DMS53 treated with DMSO at 0.1 percent for 48 hours (cell line): Measurements from ENCODE around the gene NCAM1.

ENCODE experiments used
- DNase-seq: peaks from one replicate; lab custom pipeline; 2025; ENCODE audit not compliant: unreplicated experiment; lab: John Stamatoyannopoulos, UW

The NCAM1 gene

GRCh38 chr11:113248702-113249490 is 287.7 kb downstream of the NCAM1 start:
- no peak for DNase-seq

- no peak for DNase-seq
Observed at GRCh38 chr11:113249491-113249763, 288.2 kb downstream of the NCAM1 start.

GRCh38 chr11:113249786-113250185 is 288.6 kb downstream of the NCAM1 start:
- DNase-seq, result no peak

GRCh38 chr11:113251281-113251680 is 290.1 kb downstream of the NCAM1 start:
- DNase-seq, result no peak

- DNase-seq, result no peak
Observed at GRCh38 chr11:113253406-113253805, 292.2 kb downstream of the NCAM1 start.

GRCh38 chr11:113255096-113255495 is 293.9 kb downstream of the NCAM1 start:
- DNase-seq, result no peak

GRCh38 chr11:113255741-113256140 is 294.5 kb downstream of the NCAM1 start:
- DNase-seq, result no peak

- no peak for DNase-seq
Observed at GRCh38 chr11:113256431-113257202, 295.4 kb downstream of the NCAM1 start.

GRCh38 chr11:113260096-113260425 is 298.8 kb downstream of the NCAM1 start:
- DNase-seq, result no peak

- DNase-seq, result no peak
Observed at GRCh38 chr11:113260541-113260940, 299.3 kb downstream of the NCAM1 start.

- DNase-seq, result no peak
Observed at GRCh38 chr11:113261709-113262475, 300.7 kb downstream of the NCAM1 start.

- DNase-seq, result no peak
Observed at GRCh38 chr11:113262594-113262993, 301.4 kb downstream of the NCAM1 start.

GRCh38 chr11:113263458-113264259 is 302.4 kb downstream of the NCAM1 start:
- DNase-seq, result no peak

GRCh38 chr11:113265362-113265761 is 304.1 kb downstream of the NCAM1 start:
- no peak for DNase-seq

- no peak for DNase-seq
Observed at GRCh38 chr11:113267493-113267892, 306.3 kb downstream of the NCAM1 start.

- DNase-seq, result no peak
Observed at GRCh38 chr11:113269096-113269495, 307.9 kb downstream of the NCAM1 start.

GRCh38 chr11:113269636-113270035 is 308.4 kb downstream of the NCAM1 start:
- no peak for DNase-seq

GRCh38 chr11:113270080-113270479 is 308.9 kb downstream of the NCAM1 start:
- peak; percentile 79 for DNase-seq

- DNase-seq, result no peak
Observed at GRCh38 chr11:113271551-113272245, 310.5 kb downstream of the NCAM1 start.

GRCh38 chr11:113272281-113272680 is 311.1 kb downstream of the NCAM1 start:
- DNase-seq, result no peak
